NCI-H82 (cell line): ENCODE measurements around the gene CALR3.
"Not testable (repeated sequence)": the region's sequence is repeated elsewhere in the genome, so short reads cannot be mapped to it uniquely, and the experiment has no call there.

Experiments used
- DNase-seq: peaks from one replicate; lab custom pipeline; 2025; lab: John Stamatoyannopoulos, UW

CALR3 gene

DNA sequence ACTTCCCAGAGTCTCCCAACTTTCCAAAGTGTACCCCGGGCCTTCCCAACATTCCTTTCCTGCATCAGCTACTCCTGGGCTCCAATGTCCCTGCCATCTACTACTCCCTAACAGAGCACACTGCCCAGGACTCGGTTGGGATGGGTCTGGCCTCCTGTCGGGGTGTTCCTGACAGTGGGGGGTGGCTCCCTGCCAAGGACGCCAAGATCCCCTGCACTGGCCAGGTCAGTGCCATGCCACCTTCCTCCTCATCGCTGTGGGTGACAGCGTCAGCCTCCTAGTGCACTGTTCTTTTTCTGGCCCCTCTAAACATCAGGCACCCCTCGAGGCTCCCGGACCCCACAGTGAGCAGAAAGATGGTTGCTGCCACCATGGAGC, 38.0 kb downstream of the CALR3 start:
- DNase-seq = no peak

DNA sequence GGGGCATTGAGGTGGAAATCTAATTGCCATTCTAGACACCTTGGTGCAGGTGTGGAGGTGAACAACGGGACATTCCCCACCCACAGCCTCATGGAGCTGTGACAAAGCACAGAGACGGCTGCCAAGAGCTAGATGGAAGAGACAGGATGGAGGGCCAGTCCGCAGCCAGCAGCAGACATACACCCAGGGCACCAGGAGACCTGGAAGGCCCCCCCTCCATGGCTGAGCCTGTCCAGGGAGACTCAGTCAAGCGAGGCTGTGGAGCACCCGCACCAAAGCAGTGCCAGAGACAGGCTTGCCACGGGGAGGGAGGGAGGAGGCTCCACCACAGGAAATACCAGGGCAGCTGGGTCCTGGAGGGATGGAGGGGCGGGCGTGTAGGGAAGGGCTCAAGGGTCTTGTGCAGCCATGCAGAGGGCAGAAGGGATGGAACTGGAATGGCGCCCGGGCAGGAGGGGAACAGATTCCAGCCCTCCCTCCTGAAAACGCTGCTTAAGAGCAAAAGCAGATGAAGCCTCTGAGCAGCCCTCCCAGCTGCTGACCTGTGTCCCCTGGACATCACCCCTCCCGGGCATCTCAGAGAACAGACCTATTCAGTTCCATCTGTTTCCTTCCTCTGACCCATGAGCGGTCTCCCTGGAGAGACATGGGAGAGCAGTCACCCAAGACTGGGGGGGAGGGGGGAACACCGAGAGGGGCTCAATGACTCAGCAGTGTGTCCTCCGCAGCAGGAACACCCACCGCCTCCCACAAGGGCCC, 38.6 kb downstream of the CALR3 start:
- DNase-seq = peak; percentile 43

DNA sequence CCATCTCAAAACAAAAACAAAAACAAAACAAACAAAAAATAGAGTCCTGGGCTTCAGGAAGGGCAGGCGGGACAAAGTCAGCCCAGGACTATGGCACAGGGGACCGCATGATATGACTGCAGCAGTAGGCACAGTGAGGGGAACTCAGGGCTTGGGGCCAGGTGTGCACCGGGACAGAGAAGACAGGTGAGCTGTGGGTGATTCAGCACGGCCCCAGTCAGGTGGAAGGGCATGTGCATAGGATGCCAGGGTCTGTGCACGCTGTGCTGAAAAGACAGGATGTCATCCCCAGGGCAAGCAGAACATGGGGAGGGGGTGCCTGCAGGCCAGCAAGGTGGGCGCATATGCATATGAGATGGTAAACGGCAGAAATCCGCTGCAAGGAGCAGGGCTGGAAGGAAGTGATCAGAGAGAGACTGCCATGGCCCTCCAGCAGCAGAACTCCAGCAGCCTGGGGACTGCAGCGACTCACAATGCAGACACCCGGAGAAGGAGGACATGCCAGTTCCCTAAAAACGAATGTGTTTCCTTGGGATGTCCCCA, 39.2 kb downstream of the CALR3 start:
- no peak for DNase-seq

DNA sequence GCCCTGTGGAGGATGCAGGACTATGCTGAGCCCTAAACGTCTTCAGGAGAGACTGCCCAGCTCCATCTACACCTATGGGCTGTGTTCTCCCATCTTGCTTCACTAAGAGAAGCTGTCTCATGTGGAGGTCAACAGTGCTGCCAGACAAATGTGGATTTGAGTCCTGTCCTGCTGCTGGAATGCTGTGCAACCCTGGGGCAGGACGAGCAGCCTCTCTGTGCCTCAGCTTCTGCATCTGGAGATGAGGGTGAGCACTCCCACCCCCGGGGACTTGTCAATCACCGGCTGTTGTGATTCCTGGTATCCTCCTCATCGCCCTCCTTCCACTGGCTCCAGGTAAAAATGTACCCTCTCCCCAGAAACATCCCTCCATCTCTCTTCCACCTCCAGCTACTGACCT, 40.5 kb downstream of the CALR3 start:
- DNase-seq = no peak

DNA sequence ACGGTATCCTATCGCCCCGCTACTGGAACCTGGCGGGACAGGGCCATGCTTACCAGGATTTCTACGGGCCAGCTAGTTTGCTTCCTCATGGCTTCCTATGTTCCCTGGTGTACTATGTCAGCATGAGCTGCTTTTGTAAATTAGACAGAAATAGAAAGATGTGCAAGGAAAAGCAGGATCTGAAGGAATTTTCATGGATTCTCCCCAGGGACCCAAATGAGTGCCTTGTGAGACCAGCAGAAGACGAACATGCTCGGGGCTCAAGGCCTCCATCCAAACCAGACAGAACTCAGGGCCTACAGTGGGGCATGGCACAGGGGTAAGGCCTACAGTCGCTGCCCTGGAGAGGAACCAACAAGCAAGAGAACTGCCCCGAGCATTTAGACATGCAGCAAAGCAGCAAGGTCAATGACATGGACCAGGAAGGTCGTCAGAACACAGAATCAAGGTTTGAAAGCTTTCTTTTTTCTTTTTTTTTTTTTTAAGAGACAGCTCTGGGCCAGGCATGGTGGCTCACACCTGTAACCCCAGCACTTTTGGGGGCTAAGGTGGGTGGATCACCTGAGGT, 41.5 kb downstream of the CALR3 start:
- no peak for DNase-seq

DNA sequence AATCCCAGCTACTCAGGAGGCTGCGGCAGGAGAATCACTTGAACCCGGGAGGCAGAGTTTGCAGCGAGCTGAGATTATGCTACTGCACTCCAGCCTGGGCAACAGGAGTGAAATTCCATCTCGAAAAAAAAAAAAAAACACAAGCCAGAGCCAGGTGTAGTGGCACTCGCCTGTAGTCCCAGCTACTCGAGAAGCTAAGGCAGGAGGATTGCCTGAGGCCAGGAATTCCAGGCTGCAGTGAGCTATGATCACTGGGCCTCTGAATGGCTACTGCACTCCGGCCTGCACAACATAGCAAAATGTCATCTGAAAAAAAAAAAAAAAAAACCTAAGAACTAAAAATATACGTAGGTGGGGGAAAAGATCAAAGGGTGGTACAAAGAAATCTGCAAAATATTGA, 43.6 kb downstream of the CALR3 start:
- DNase-seq = no peak

DNA sequence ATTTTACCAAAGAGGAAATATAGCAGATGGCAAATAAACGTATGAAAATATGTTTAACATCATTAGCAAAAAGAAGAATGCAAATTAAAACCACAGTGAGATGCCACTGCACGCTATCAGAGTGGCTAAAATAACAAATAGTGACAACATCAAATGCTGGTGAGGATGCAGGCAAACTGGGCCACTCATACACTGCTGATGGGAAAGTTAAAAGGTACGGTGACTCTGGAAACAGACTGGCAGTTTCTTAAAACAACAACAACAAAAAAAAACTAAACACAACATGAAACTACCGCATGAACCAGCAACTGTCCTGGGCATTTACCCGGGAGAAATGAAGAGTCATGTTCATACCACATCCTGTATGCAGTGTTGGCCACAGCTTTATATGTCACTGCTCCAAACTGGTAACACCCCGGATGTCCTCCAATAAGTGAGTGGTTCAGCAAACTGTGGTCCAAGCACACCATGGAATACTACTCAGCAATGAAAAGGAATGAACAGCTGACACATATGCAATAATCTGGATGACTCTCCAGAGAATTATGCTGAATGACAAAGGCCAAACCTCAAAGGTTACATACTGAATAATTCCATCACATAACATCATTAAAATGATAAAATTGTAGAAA, 46.5 kb downstream of the CALR3 start:
- DNase-seq = no peak

DNA sequence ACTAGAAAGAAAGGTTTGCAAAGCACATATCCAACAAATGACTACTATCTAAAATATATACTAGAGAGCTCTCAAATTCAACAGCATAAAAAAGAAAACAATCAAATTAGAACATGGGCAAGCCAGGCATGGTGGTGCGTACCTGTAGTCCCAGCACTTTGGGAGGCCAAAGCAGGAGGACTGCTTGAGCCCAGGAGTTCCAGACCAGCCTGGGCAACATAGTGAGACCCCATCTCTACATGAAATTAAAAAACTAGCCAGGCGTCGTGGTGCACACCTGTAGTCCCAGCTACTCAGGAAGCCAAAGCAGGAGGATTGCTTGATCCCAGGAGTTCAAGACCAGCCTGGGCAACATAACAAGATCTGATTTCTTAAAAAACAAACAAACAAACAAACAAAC, 47.1 kb downstream of the CALR3 start:
- not testable (repeated sequence) for DNase-seq

DNA sequence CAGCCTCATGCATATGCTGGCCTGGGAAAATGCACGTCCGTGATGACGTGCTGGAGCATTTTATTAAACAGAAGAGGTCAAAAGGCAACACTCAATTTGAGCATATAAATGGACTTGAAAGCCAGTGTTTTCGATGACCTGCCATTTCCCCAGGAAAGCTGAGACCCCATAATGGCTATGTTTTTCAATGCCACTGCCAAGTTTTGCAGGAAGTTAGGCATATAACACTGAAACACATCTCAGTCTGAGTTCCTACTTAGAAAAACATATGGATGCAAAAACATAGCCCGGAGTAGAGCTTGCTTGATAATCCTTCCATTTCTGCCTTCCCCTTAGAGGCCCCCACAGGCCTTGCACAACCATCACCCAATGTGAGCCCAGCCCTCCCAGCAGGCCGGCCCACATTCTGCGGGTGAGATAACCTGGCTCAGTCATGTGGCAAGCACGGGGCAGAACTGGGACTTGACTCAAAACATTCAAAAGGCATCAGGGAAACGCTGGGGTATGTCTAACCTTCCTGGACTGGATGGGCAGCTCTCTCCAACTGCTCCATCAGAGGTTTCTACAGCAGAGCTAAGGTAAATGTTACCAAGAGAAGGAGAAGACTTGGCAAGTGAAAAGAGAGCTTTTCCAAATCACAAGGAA, 49.1 kb downstream of the CALR3 start:
- DNase-seq = no peak

DNA sequence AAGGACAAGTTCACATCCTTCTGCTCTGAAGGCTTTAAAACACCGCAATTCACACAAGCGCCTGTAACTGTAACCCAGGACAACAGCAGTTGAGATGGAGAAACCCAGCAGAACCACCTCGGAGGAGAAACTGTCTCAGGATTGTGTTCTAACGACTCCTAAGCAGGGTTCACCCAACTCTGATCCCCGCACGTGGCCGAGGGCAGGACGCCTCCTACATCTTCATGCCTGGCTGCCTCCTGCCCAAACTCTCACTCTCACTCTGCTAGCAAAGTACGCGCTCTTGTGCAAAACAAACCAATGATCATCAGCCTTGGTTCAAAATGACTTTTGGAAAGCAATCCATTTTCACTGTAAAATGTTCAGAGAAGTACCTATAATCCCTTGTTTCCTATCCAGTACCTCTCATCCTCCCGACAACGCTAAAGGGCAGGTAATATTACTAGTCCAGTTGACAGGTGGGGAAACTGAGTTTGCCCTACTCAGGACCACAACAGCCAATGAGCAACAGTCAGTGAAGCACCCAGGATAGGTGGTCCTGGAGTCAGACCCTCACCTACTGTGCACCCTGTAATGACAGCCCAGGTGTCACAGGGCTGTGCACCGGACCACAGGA, 49.8 kb downstream of the CALR3 start:
- no peak for DNase-seq

DNA sequence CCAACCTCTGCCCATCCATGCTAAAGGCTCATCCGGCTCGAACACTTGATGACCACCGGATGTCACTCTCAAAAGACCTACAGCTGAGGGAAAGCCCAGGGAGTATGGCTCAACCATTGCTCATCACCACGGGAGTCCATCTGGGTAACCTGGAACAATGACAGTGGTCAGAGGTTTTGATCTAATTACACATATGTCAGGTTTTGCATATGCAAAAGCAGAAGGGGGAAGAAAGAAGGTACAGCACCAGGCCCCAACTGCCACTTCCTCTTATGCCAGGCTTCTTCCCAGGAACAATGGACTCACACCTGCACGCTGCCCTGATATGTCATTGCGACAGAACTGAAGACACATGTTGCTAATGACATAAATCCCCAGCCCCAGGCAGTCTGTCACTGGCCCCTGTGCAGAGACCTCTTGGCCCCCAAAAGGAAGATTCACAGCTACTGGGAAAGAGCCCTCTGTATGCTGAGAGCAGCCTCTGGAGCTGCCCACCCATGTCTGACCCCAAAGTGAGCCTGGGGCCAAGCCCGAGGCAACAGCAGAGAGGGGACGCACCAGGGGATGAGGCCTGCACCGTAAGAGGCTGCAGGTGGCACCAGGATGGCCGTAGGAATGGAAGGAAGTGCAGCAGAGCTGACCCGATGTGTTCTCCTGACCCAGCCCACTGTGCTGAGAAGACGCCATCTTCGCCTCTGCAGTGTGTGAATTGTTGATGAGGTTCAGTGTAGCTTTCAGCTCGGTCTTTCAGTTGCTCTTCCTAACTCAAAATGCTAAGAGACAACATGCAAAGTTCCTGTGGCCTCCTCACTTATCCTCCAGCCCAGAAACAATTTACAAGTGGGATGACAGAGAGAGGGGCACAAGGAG, 50.5 kb downstream of the CALR3 start:
- peak; percentile 46 for DNase-seq

DNA sequence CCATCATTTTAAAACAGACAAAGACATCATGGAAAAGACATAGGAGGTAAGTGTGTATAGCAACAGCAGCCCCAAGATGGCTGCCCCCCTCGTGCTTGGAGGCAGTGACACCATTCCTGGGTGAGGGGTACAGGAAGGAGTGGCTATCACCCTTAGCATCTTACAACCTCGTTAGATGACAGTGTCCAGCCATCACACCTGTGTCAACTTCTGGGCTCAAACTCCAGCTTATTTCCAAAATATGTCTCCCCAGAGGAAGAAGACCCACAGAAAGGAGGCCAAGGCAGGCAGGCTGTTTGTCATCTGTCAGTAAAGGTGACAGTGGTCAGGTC, 51.7 kb downstream of the CALR3 start:
- DNase-seq = no peak

DNA sequence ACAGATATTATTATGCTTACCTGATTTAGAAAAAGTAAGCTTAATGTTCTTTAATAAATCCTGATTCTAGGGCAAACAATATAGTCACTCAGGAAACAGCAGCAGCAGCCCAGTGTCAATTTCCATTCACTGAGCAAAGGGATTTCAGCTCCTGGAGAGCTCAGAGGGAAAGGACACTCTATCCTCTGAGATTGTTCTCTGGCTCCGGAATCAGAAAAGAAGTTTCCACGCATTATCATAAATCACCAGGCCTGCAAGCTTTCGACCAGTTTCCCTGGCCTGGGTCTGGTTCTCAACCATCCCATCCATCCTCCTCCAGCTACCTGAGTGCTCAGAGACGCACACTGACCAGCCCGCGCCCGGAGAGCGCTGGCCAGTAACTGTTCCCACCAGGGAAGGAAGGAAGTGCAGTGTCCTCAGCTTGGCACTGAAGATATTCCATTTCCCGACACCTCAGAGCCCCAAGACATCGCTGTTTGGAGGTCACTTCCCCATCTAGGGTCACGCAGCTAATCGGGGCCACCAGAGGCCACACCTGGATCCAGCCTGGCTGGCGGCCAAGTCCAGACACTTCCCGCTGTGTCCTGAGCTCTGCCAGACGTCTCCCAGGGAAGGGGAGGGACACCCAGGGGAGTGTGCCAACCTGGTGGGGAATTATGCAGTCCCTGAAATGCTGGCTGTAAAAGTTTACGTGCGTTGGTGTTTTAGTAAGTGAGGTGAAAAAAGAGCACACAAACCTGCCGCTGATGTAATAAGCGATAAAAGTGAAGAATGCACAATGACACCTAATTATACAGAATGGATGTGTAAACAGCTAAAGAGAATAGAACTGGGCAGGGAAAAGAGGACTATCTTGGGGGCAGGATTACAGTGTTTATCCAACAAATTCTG, 53.3 kb downstream of the CALR3 start:
- peak; percentile 45 for DNase-seq

DNA sequence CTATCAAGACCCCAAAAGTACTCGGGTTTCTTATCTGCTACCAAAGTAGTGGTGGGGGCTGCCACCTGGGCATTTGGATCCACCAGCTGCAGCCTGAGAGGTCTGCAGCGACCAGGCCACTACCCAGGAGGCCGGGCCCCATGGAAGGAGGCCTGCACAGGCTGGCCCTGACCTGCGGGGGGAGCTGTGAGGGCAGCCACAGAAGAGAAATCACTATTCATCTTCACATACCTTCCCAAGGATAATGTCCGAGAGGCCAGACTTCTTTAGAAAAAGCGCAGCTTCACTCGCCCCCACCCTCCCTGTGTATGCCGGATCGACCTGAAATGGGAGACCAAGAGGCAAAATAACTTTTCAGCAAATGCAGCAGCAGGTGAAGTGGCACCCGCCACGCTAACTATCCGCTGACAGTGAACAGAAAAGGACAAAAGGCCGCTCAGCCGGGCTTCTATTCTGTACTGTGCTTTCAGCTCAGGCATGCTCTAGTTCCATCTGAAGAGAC, 54.3 kb downstream of the CALR3 start:
- peak; percentile 49 for DNase-seq

DNA sequence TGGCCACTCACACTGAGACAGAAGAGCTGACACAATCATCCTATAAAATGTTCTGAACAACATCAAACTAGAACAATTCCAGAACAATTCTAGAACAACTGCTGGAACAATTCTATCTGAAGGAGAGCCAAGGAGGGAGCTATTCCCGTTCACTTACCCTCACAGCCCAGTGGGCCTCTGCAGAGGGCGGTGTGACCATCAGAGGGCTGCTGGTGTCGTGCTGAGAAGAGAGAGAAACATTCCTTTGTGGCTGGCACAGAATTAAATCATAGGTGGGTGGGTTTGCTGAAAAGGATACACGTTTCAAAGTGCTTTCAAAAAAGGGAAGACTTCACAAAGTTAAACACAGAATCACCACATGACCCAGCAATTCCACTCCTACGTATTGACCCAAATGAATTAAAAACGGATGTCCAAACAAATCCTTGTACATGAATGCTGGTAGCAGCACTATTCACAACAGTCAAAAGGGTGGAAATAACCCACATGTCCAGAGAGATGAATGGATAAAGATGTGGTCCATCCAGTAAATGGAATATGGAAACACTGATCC, 59.1 kb downstream of the CALR3 start:
- DNase-seq = no peak

DNA sequence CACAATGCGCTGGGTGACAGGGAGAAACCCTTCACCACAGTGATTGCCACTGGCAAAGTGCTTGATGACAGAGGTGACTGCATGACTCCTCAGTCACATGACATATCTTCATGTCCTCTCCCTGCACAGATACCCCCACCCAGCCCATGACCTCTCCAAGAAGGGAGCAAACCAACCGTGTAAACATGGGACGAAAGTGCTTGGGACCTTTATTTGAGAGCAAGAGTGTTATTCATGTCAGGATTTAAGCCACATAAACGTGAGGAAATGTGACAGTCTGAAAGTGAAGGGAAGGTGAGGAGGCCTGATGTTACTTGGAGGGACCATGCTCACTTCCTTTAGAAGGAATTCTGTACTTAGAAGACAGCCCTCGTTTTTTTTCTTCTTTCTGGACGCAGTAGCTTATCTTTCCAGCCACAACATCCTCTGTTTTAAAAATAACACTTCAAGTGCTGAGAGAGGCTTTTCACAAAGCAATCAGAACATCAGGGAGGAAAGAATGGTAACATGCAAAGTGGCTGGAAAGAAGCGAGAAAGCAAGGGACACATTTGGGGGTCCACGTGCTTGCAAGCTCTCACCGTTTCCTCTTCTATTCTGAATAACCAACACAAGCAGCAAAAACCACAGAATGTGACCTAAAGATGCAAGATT, 59.8 kb downstream of the CALR3 start:
- no peak for DNase-seq

DNA sequence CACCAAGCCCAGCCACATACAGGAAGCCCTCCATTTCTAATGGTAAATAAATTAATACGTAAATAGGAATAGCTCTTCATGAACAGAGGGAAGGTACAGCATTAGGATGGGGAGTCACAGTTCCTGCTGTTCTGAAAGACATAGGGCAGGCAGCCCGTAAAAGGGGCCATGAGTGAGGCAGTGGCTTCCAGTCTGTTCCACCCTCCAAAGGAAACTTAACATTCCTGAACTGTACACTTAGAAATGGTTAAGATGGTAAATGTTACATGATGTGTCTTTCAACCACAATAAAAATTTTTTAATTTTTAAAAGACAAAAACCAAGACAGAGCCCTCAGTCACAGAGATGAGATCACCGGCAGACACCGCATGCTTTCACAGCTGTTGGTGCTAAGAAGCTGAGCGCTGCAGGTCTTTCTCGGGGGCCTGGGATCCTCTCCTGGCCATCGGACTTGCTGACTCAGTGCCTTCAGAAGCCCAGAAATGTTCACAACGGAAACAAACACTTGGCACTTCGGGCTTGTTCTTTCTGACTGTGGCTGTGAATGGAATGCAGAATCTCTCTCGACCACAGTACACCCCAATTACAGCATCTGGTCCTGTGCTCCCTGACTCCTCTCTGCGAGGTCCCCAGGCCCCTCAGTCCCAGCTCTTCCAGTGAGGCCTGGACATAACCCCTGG, 60.6 kb downstream of the CALR3 start:
- no peak for DNase-seq

DNA sequence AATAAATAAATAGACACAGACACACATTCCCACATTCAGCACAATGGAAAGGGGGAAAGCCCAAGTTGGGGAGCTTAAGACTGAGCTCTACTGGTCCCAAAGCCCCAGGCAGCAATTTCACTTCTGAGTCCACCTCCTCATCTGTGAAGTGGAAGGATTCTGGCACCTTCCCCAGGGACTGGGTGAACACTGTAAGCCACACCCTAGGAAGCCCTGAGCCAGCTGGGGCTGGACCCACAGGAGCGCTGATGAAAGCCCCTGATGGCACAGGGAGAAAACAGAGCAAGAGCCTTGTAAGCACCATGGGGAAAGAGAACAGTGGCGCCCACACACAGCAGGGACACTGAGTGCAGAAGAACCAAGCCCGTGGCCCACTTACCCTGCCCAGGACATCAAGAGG, 62.0 kb downstream of the CALR3 start:
- no peak for DNase-seq

DNA sequence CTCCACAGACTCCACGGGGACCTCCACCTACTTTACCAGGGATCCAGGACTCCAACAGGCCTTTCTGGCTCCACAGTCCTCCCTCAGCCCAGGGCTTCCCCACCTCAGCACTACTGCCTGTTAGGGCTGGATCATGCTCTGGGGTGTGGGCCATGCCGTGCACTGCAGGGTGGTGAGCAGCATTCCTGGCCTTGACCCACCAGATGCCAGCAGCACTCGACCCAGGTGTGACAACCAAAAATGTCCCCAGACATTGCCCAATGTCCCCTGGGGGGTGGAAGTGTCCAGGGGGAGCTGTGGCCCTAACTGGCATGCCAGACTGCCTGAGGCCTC, 66.2 kb downstream of the CALR3 start:
- no peak for DNase-seq
